HG03565 (cell line): ENCODE data around the gene AMBN.

Experiments
- ATAC-seq: cut with Tn5 transposase; IDR thresholded peaks from one replicate; pipeline ENCODE4 v1.9.1; 2021; ENCODE audit warnings: mild to moderate bottlenecking, moderate library complexity; ENCODE audit not compliant: unreplicated experiment

Gene AMBN

GRCh38 chr4:70591955-70592582, at the start of gene AMBN:
TSS of gene AMBN (plus strand) at chr4:70592256. CDS start at chr4:70592359, 103 bp downstream.
- no peak for ATAC-seq

GRCh38 chr4:70544279-70544868, 47.7 kb upstream of the AMBN start:
- peak; percentile 48 for ATAC-seq

- ATAC-seq = no peak
These were observed 35.2 kb upstream of the AMBN start for GRCh38 chr4:70556856-70557255.

GRCh38 chr4:70559211-70559830, 32.7 kb upstream of the AMBN start:
- peak; percentile 72 for ATAC-seq

- no peak for ATAC-seq
These were observed 32.1 kb upstream of the AMBN start for GRCh38 chr4:70559924-70560323.

- ATAC-seq = no peak
These were observed 28.0 kb upstream of the AMBN start for GRCh38 chr4:70564033-70564432.

GRCh38 chr4:70570796-70571195, 21.3 kb upstream of the AMBN start:
- ATAC-seq = no peak

GRCh38 chr4:70571772-70572171, 20.3 kb upstream of the AMBN start:
- no peak for ATAC-seq

GRCh38 chr4:70575964-70576363, 16.1 kb upstream of the AMBN start:
- no peak for ATAC-seq

- no peak for ATAC-seq
These were observed 14.7 kb upstream of the AMBN start for GRCh38 chr4:70577220-70577927.

- ATAC-seq = no peak
These were observed 10.1 kb upstream of the AMBN start for GRCh38 chr4:70581980-70582379.

- ATAC-seq = no peak
These were observed 7.9 kb upstream of the AMBN start for GRCh38 chr4:70583952-70584834.

- no peak for ATAC-seq
These were observed 5.2 kb upstream of the AMBN start for GRCh38 chr4:70586841-70587240.

GRCh38 chr4:70589785-70590184, 2.3 kb upstream of the AMBN start:
- ATAC-seq = peak; percentile 98

GRCh38 chr4:70594196-70594595, 2.1 kb downstream of the AMBN start:
- ATAC-seq = no peak

- ATAC-seq = no peak
These were observed 8.2 kb downstream of the AMBN start for GRCh38 chr4:70600305-70600704.

GRCh38 chr4:70600977-70601376, 8.9 kb downstream of the AMBN start:
- ATAC-seq = no peak

- peak; percentile 94 for ATAC-seq
These were observed 9.5 kb downstream of the AMBN start for GRCh38 chr4:70601422-70602039.

GRCh38 chr4:70603856-70604255, 11.8 kb downstream of the AMBN start:
- ATAC-seq = no peak

- no peak for ATAC-seq
These were observed 14.4 kb downstream of the AMBN start for GRCh38 chr4:70606459-70606858.
